Measurements from ENCODE around the gene DNAH7.

- no peak for TF ChIP-seq POLR2A (IDR thresholded peaks at IDR 0.05; ENCODE audit: low read depth, low read length)
- no peak for TF ChIP-seq CTCF (conservative IDR thresholded peaks at IDR 0.05; ENCODE audit: low read depth, low read length)
- no peak for TF ChIP-seq NFE2L2 (IDR thresholded peaks at IDR 0.05; ENCODE audit: low read depth, low read length)
Observed at GRCh38 chr2:195857132-195857531, 211.5 kb downstream of the DNAH7 start.

Measured in IMR-90 (cell line).